GM12874 (cell line): ENCODE results near the gene ACTMAP.

Experiments
- TF ChIP-seq, protein P1 (sequence below): IDR thresholded peaks from 2 replicates; pipeline ENCODE4 v1.5.1; 2011; ENCODE audit warnings: low read depth, mild to moderate bottlenecking, control low read depth, low read length, moderate library complexity; ENCODE audit not compliant: insufficient read depth

Gene ACTMAP, protein sequence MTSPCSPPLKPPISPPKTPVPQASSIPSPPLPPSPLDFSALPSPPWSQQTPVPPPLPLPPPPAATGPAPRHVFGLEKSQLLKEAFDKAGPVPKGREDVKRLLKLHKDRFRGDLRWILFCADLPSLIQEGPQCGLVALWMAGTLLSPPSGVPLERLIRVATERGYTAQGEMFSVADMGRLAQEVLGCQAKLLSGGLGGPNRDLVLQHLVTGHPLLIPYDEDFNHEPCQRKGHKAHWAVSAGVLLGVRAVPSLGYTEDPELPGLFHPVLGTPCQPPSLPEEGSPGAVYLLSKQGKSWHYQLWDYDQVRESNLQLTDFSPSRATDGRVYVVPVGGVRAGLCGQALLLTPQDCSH

GRCh38 chr19:40750058-40750873 is at the start of gene ACTMAP:
ACTMAP (minus strand) TSS chr19:40750477; CDS start chr19:40749803, 674 bp downstream.
- TF ChIP-seq, protein P1, sequence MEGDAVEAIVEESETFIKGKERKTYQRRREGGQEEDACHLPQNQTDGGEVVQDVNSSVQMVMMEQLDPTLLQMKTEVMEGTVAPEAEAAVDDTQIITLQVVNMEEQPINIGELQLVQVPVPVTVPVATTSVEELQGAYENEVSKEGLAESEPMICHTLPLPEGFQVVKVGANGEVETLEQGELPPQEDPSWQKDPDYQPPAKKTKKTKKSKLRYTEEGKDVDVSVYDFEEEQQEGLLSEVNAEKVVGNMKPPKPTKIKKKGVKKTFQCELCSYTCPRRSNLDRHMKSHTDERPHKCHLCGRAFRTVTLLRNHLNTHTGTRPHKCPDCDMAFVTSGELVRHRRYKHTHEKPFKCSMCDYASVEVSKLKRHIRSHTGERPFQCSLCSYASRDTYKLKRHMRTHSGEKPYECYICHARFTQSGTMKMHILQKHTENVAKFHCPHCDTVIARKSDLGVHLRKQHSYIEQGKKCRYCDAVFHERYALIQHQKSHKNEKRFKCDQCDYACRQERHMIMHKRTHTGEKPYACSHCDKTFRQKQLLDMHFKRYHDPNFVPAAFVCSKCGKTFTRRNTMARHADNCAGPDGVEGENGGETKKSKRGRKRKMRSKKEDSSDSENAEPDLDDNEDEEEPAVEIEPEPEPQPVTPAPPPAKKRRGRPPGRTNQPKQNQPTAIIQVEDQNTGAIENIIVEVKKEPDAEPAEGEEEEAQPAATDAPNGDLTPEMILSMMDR = no peak

- TF ChIP-seq, protein P1 = no peak
Observed at GRCh38 chr19:40799558-40800338, 49.5 kb upstream of the ACTMAP start.

- TF ChIP-seq, protein P1 = no peak
Observed at GRCh38 chr19:40798683-40799557, 48.6 kb upstream of the ACTMAP start, which contains the start of gene EGLN2. EGLN2 (plus strand) TSS chr19:40799191; CDS start chr19:40800573, 1,382 bp downstream.

GRCh38 chr19:40797963-40798682 is 47.8 kb upstream of the ACTMAP start:
- TF ChIP-seq, protein P1 = peak; percentile 48; the same call in 1 of the 2 replicates

GRCh38 chr19:40797166-40797962 is 47.1 kb upstream of the ACTMAP start:
- TF ChIP-seq, protein P1 = no peak

DNA sequence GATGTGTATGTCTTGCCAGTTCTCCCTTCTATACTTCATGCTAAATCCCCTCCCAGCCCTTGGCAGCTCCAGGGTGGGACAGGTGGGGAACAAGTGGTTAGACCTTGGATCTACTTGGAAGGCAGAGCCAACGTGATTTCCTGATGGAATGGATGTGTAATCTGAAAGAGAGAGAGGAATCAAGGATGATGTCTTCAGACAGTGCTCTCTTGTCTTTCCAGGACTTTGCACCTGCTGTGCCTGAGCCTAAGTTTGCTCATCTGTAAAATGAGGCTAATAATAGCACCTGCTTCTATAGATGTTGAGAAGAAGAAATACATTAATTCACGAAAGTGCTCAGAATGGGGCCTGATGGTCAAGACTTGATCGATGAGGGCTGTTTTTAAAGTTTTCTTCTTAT is 41.7 kb upstream of the ACTMAP start:
- TF ChIP-seq, protein P1 = no peak
